ENCODE data around the gene DYNC1LI2. TPM values are rescaled to one million over a fixed set of nuclear protein-coding genes. Genes with fewer than 3 reads are reported as not detected.
A peak's percentile ranks its signal among the peaks of the same experiment; 100 is the strongest.

The DYNC1LI2 gene
- total and polyA plus RNA-seq, 2 experiments from 2014 or later = 80.6 to 173 TPM

DNA sequence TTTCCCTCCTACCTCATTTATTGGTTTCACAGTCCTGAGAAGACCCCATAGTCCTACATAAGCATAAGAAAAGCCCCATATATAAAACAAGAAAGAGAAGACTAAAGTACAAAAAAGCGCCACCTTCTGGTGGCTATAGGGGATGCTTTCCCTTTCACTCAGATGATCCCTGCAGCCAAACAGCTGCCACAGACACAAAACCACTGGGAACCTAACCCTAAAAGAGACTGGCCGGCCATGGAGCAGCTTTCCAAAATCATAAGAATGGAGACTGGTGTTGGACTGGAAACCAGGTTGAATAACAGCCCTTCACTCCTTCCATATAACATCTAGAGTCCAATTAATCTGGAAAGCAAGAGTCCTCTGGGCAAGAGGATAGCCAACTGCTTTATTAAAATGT, 11.4 kb downstream of the DYNC1LI2 start:
- peaks cover 53% of the 10 kb centered on the region for H3K36me3 ChIP-seq (ENCODE audit: low read depth)
- peaks cover 92% of the 10 kb centered on the region for H3K79me2 ChIP-seq (ENCODE audit: insufficient read depth)
- H3F3A ChIP-seq (ENCODE audit: insufficient read depth) = peaks cover 40% of the 10 kb centered on the region
- H3K9me3 ChIP-seq (ENCODE audit: low read depth) = no peaks in the 10 kb centered on the region
- no peaks in the 10 kb centered on the region for H3K27me3 ChIP-seq (replicated peaks; ENCODE audit: insufficient read depth)
- H2AFZ ChIP-seq = no peak overlapping the region
- WGBS, 2 experiments (ENCODE audit: low coverage in 1 of 2, low lambda C conversion rate in 2 of 2, missing lambda C conversion rate in 2 of 2) = 38 to 45% methylated on average over 2 of the region's 2 CpGs
- H4K20me1 ChIP-seq (ENCODE audit: insufficient read depth) = no peaks in the 10 kb centered on the region
- H3K27ac ChIP-seq = peak overlapping the region; percentile 91
- peaks cover 39% of the 10 kb centered on the region for H3K4me1 ChIP-seq (ENCODE audit: insufficient read depth)
- no peak for TF ChIP-seq EZH2phosphoT487 (IDR thresholded peaks at IDR 0.05; ENCODE audit: insufficient read depth, low read depth)
- TF ChIP-seq EZH2 (IDR thresholded peaks at IDR 0.05; ENCODE audit: insufficient read depth, poor library complexity, severe bottlenecking) = no peak
- in situ Hi-C loops (cut with MboI) = no loop called here
- H3K9me2 ChIP-seq (ENCODE audit: insufficient read depth) = no peaks in the 10 kb centered on the region
- peak overlapping the region; percentile 72 for H3K9ac ChIP-seq
- peak overlapping the region; percentile 54 for H3K4me2 ChIP-seq (ENCODE audit: unreplicated experiment)
- DNase-seq = peak; percentile 62
- no peak overlapping the region for H3K4me3 ChIP-seq

GRCh38 chr16:66735891-66736290, 15.5 kb downstream of the DYNC1LI2 start:
- Histone ChIP-seq H4K20me1 (ENCODE audit: insufficient read depth) (no peaks in the 10 kb centered on the region), H3K27me3 (replicated peaks; ENCODE audit: insufficient read depth) (no peaks in the 10 kb centered on the region), H3K4me2 (ENCODE audit: unreplicated experiment) (no peak overlapping the region), H3F3A (ENCODE audit: insufficient read depth) (peaks cover 9% of the 10 kb centered on the region), H3K9ac (no peak overlapping the region), H3K27ac (peak overlapping the region; percentile 20), H3K4me3 (no peak overlapping the region), H2AFZ (no peak overlapping the region), H3K79me2 (ENCODE audit: insufficient read depth) (peaks cover 85% of the 10 kb centered on the region), H3K9me2 (ENCODE audit: insufficient read depth) (no peaks in the 10 kb centered on the region), H3K4me1 (ENCODE audit: insufficient read depth) (peaks cover 24% of the 10 kb centered on the region), H3K9me3 (ENCODE audit: low read depth) (no peaks in the 10 kb centered on the region), H3K36me3 (ENCODE audit: low read depth) (peaks cover 69% of the 10 kb centered on the region)
- WGBS, 2 experiments (ENCODE audit: low coverage in 1 of 2, low lambda C conversion rate in 2 of 2, missing lambda C conversion rate in 2 of 2) = 51% methylated on average over 4 of the region's 4 CpGs
- DNase-seq = peak; percentile 31
- no peak for TF ChIP-seq EZH2 (IDR thresholded peaks at IDR 0.05; ENCODE audit: insufficient read depth, poor library complexity, severe bottlenecking)
- TF ChIP-seq EZH2phosphoT487 (IDR thresholded peaks at IDR 0.05; ENCODE audit: insufficient read depth, low read depth) = no peak
- in situ Hi-C loops (cut with MboI) = no loop called here

GRCh38 chr16:66731101-66731500, 20.3 kb downstream of the DYNC1LI2 start:
- no peak for DNase-seq

GRCh38 chr16:66728804-66729203, 22.6 kb downstream of the DYNC1LI2 start:
- TF ChIP-seq EZH2 (IDR thresholded peaks at IDR 0.05; ENCODE audit: insufficient read depth, poor library complexity, severe bottlenecking) = no peak
- TF ChIP-seq EZH2phosphoT487 (IDR thresholded peaks at IDR 0.05; ENCODE audit: insufficient read depth, low read depth) = no peak
- Histone ChIP-seq H3K4me1 (ENCODE audit: insufficient read depth) (no peaks in the 10 kb centered on the region), H3K27me3 (replicated peaks; ENCODE audit: insufficient read depth) (no peaks in the 10 kb centered on the region), H3K4me2 (ENCODE audit: unreplicated experiment) (no peak overlapping the region), H4K20me1 (ENCODE audit: insufficient read depth) (no peaks in the 10 kb centered on the region), H2AFZ (no peak overlapping the region), H3K4me3 (no peak overlapping the region), H3K36me3 (ENCODE audit: low read depth) (peaks cover 76% of the 10 kb centered on the region), H3K27ac (no peak overlapping the region), H3F3A (ENCODE audit: insufficient read depth) (0 out of 2 replicates have a peak, but pooled peaks cover 7% of the 10 kb centered on the region), H3K79me2 (ENCODE audit: insufficient read depth) (peaks cover 23% of the 10 kb centered on the region), H3K9ac (no peak overlapping the region), H3K9me2 (ENCODE audit: insufficient read depth) (no peaks in the 10 kb centered on the region), H3K9me3 (ENCODE audit: low read depth) (no peaks in the 10 kb centered on the region)
- in situ Hi-C loops (cut with MboI) = no loop called here
- DNase-seq = no peak
- WGBS, 2 experiments (ENCODE audit: low coverage in 1 of 2, low lambda C conversion rate in 2 of 2, missing lambda C conversion rate in 2 of 2) = 63 to 64% methylated on average over 4 of the region's 4 CpGs

More at GRCh38 chr16:66731101-66731500, 20.3 kb downstream of the DYNC1LI2 start:
- Histone ChIP-seq H3K4me1 (ENCODE audit: insufficient read depth) (peaks cover 3% of the 10 kb centered on the region), H3K9me2 (ENCODE audit: insufficient read depth) (no peaks in the 10 kb centered on the region), H3K79me2 (ENCODE audit: insufficient read depth) (peaks cover 45% of the 10 kb centered on the region), H3K36me3 (ENCODE audit: low read depth) (peaks cover 75% of the 10 kb centered on the region), H3K27ac (no peak overlapping the region), H3K9me3 (ENCODE audit: low read depth) (no peaks in the 10 kb centered on the region), H3K9ac (no peak overlapping the region), H3F3A (ENCODE audit: insufficient read depth) (no peaks in the 10 kb centered on the region), H4K20me1 (ENCODE audit: insufficient read depth) (no peaks in the 10 kb centered on the region), H3K4me2 (ENCODE audit: unreplicated experiment) (no peak overlapping the region), H2AFZ (no peak overlapping the region), H3K4me3 (no peak overlapping the region), H3K27me3 (replicated peaks; ENCODE audit: insufficient read depth) (no peaks in the 10 kb centered on the region)
- WGBS, 2 experiments (ENCODE audit: low coverage in 1 of 2, low lambda C conversion rate in 2 of 2, missing lambda C conversion rate in 2 of 2) = 85 to 93% methylated on average over 7 of the region's 7 CpGs
- TF ChIP-seq EZH2 (IDR thresholded peaks at IDR 0.05; ENCODE audit: insufficient read depth, poor library complexity, severe bottlenecking) (no peak), EZH2phosphoT487 (IDR thresholded peaks at IDR 0.05; ENCODE audit: insufficient read depth, low read depth) (no peak)
- in situ Hi-C loops (cut with MboI) = no loop called here

All from GM23248 (cell line).